ENCODE data around the gene FAM78A.

GRCh38 chr9:131303381-131304321 lies 27.3 kb upstream of the FAM78A start:
- TF ChIP-seq CTCF (IDR thresholded peaks at IDR 0.05; ENCODE audit: poor library complexity, severe bottlenecking) (no peak), REST (IDR thresholded peaks at IDR 0.05; ENCODE audit: borderline replicate concordance) (no peak), SMC3 (conservative IDR thresholded peaks at IDR 0.05; ENCODE audit: poor library complexity) (no peak), POLR2AphosphoS5 (IDR thresholded peaks at IDR 0.05) (no peak)
